ACHN (cell line): Measurements from ENCODE around the gene RAB1B.
A peak's percentile ranks its signal among the peaks of the same experiment; 100 is the strongest.
"Not testable (repeated sequence)": the region's sequence is repeated elsewhere in the genome, so short reads cannot be mapped to it uniquely, and the experiment has no call there.

ENCODE experiments used
- DNase-seq: peaks from one replicate; pipeline ENCODE4 v3.0.0-alpha.2; 2015
- in situ Hi-C: cut with HindIII; loops from 2 replicates; pipeline ENCODE4 v1.10.0; 2017; ENCODE audit warnings: low sequenced_read_pairs, low pct_ligation_motif_present, low pct_unique_long_range_greater_than_20kb

Gene RAB1B

DNA sequence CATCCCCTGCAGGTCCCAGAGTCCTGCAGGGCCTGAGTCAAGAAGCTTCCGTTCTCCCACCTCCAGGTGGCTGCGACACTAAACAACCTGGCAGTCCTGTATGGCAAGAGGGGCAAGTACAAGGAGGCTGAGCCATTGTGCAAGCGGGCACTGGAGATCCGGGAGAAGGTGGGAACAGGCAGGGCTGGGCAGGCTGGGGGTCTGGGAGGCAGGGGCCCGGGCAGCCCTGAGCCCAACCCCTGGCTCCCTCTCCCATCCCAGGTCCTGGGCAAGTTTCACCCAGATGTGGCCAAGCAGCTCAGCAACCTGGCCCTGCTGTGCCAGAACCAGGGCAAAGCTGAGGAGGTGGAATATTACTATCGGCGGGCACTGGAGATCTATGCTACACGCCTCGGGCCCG lies 4.7 kb upstream of the RAB1B start:
- no peak for DNase-seq
- in situ Hi-C loops = no loop called here

DNA sequence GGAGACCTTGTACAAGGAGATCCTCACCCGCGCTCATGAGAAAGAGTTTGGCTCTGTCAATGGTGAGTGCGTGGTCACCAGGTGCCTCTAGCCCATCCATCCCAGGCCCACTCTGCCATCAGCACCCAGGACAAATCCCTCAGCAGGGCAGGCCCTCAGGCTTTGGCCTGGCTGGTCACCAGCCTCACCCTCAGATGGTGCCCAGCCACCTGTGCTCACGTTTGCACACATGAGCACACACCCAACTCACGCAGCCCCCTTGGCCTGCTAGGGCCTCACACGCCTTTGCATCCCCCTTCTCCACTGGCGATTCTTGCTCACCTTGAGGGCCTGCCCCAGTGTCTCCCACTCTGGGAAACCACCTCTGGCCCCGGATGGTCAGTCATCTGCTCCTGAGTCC lies 4.1 kb upstream of the RAB1B start:
- in situ Hi-C loops = no loop called here
- DNase-seq = no peak

DNA sequence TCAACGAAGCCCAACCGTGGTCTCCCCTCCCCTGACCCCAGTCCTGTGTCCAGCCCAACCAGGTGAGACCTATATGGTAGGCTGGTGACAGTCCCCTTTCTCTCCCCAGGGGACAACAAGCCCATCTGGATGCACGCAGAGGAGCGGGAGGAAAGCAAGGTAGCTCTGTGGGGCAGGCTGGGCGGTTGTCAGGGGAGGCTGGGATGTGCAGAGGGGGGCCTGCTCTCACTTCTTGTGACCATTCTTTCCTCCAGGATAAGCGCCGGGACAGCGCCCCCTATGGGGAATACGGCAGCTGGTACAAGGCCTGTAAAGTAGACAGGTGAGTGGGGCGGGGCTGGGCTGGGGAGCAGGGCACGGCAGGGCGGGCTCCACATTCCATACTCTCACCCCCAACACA lies 3.5 kb upstream of the RAB1B start:
- in situ Hi-C loops = no loop called here
- DNase-seq = no peak

DNA sequence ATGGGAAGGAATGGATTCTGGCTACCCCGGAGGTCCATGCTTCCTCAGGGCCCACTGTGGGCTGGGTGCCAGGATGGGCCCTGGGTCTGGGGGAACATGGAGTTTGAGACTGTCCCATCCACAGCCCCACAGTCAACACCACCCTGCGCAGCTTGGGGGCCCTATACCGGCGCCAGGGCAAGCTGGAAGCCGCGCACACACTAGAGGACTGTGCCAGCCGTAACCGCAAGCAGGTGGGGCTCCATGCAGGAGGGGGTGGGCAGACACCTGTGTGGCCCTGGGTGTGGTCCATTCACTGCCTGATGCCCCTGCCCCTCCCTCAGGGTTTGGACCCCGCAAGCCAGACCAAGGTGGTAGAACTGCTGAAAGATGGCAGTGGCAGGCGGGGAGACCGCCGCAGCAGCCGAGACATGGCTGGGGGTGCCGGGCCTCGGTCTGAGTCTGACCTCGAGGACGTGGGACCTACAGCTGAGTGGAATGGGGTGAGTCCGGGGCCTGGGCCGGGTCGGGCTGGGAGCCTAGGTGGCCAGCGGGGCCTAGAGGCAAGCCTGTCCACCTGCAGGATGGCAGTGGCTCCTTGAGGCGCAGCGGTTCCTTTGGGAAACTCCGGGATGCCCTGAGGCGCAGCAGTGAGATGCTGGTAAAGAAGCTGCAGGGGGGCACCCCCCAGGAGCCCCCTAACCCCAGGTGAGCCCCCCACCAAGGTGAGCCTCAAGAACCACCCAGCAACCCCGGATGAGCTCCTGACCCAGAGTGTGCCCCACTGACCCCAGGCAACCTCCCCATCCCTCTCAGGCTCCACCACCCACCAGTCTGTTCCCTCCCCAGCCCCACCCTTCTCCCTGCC lies 2.7 kb upstream of the RAB1B start:
- in situ Hi-C loops = no loop called here
- no peak for DNase-seq

DNA sequence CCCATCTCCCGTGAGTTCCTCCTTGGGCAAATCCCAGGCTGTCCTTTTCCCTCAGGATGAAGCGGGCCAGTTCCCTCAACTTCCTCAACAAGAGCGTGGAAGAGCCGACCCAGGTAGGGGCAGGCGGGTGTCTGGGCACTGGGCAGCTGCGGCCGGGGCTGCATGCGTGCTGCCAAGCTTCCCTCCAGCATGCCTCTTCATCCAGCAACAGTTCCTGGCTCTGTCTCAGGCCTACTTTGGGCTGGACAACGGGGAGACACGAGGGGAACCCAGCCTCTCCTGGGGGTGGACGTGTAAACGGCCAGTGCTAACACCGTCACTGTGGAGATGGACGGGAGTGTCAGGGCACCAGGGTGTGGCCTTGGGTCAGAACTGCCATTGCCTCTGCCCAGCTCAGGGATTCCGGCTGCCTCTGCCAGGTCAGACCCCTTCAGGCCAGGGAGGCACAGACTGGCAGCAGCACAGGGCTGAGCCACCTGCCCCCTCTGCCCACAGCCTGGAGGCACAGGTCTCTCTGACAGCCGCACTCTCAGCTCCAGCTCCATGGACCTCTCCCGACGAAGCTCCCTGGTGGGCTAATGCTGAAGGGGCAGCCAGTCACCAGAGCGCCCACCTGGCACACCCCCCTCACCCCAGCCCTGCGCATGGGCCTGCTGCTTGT lies 1.9 kb upstream of the RAB1B start:
- DNase-seq = no peak
- in situ Hi-C loops = no loop called here

DNA sequence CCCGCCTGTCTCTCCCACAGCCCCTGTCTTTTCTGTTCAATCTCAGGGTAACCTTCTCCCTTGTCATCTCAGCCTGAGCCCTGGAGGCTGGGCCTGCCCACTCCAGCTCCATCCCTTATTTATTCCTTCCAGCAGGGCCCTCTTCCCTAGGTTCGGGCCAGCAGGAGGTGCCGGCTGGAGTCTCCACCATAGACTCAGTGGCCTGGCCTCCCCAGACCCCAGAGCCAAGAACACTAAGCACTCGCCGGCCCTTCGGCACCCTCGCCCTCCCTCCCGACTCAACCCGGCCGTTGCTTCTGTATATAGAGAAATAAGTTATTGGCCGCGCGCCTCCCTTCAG lies 1.4 kb upstream of the RAB1B start:
- DNase-seq = no peak
- in situ Hi-C loops = no loop called here

DNA sequence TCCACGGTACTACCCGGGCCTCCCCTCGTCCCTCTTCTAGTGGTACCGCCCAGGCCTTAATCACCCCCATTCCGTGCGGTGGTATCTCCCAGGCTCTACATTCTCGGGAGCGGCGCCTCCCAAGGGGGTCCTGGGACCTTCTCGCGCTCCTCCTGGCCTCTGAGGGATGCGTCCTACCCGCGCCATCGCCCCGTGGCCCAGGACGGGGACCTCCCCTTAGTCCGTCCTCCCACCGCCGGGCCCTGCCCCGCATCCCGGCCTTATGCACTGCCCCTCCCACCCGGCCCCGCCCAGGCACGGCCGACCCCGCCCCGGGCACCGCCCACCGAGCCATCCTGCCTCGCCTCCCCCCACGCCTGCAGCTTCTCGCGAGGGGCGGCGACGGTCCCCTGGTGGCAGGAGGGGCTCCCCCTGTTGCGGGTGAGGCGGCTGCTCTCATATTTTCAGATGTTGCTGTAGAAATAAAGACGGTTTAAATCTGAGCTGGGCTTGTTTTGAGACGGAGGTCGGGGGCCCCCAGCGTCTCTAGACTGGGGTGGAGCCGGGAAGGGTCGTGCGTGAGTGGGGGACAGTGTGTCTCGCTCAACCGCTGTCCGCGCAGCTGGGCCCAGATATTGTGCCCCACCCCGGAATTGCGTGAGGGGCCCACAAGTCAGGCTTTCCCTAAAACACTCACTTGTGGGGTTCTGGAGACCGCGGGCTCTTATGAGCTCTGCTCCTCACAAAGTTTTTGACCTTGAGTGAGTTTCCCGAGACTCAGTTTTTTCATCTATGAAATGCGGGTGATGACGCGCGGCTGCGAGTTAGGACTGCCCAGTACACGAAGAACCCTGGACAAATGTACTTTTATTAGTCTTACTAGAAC lies 828 bp upstream of the RAB1B start:
- DNase-seq = peak; percentile 77
- in situ Hi-C loops = no loop called here

DNA sequence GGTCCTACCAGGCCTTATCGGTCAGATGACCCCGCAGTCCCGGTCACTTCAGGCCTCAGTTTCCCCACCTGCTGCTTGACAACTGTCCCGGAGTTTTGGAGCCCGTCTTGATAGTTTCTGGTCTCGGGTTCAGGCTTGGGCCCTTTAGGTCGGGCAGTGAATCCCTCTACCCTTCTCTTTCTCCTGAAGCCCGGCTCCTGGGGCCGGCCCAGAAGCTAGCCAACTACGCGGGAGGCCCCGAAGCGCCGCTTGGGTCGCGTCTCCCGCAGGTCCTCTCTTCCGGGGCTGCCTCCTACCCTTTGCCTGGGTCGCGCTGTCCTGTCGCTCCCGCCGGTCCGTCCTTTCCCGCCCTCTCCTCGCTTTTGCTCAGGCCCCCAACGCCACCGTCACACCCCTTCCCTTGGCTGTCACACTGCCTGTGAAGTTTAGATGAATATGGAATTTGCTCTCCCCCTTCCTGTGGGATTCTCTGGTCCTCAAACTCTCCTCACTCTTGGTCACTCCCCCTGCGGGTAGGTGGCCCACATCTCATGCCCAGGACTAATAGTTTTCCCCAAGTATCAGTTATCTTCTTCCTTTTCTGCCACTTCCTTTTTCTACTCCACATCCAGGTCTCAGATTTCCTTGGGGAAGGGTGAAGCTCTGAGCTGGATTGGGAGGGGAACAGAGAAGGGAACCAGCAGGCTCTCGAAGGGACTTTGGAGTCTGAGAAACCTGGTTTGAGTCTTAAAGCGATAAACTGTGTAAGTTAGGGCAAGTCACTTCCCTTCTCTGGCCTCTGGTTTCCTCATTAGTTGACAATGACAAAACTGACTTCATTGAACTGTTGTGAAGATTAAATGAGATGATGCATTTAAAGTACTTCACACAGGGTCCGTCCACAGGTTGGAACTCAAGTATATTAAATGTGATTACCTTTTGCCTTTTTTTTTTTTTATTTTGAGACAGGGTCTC lies 790 bp downstream of the RAB1B start:
- in situ Hi-C loops = no loop called here
- DNase-seq = peak; percentile 45

DNA sequence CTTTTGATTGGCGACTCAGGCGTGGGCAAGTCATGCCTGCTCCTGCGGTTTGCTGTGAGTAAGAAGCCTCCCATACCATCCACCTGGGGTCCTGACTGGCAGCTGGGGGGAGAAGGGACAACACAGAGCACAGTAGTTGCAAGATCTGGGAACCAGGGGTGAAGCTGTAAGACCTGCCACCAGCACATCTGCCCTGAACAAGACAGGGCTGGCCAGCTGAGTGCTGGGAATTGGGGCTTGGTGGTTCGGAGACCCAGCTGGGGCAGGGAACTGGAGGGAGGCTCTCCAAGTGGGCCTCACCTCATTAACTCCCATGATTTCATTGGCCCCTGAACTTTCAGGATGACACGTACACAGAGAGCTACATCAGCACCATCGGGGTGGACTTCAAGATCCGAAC lies 3.4 kb downstream of the RAB1B start:
- in situ Hi-C loops = no loop called here

DNA sequence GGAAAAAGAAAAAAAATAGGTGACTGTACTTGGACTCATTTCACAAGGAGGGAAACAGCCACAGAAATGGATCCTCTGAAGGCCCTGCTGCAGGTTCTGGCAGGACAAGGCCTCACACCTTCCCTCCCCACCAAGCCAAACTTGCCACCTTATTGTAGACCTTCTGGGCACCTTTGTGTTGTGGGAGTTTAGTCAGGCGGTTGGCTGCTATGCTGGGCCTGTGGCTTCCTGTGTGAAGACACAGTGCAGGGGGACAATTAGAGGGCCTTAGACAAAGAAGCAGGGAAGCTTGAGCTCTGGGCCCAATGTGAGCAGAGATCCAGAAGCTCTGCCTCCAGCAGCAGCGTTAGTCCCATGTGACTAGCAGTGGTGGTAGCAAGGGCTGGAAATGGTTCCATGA lies 4.2 kb downstream of the RAB1B start:
- no peak for DNase-seq
- in situ Hi-C loops = no loop called here

More for the DNA sequence above, 3.4 kb downstream of the RAB1B start:
- no peak for DNase-seq

DNA sequence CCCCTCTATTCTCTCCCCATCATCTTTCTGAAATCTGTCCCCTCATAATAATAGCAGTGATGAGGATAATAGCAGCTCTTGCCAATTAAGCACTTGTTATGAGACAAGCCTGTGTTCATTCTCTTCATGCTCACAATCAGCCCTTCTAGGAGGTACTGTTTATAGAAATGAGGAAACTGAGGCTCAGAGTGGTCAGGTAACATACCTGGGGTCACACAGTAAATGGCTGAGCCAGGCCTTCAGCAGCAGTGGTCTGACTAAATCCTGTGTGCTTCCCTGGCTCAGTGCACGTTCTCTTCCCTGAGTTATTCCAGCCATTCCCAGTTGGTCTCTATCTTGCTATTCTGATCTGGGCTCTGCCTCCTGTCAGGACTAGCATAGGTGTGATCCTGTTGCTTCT lies 5.8 kb downstream of the RAB1B start:
- in situ Hi-C loops = no loop called here
- DNase-seq = no peak

DNA sequence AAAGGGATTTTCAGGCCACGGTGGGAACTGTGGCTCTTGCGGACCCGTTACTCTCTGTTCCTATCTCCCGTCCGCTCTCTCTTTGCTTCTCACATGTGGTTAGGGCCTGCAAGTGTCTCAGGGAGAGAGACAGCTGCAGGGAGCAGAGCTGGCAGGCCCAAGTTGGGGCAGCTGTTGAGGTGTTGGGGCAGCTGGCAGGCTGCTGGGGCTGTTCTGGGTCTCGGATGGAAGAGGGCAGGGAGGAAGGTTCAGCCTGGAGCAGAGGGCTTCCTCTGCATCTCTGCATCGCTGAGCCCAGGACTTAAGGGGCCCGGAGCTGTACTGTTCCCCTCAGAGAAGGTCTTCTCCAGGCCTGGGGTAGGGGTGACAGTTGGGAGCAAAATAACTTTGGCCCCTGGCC lies 7.0 kb downstream of the RAB1B start:
- no peak for DNase-seq
- in situ Hi-C loops = no loop called here

DNA sequence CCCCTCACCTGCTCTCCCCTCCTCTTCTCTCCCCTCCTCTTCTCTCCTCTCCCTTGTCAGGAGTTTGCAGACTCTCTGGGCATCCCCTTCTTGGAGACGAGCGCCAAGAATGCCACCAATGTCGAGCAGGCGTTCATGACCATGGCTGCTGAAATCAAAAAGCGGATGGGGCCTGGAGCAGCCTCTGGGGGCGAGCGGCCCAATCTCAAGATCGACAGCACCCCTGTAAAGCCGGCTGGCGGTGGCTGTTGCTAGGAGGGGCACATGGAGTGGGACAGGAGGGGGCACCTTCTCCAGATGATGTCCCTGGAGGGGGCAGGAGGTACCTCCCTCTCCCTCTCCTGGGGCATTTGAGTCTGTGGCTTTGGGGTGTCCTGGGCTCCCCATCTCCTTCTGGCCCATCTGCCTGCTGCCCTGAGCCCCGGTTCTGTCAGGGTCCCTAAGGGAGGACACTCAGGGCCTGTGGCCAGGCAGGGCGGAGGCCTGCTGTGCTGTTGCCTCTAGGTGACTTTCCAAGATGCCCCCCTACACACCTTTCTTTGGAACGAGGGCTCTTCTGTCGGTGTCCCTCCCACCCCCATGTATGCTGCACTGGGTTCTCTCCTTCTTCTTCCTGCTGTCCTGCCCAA lies 7.7 kb downstream of the RAB1B start:
- DNase-seq = no peak
- in situ Hi-C loops = no loop called here

DNA sequence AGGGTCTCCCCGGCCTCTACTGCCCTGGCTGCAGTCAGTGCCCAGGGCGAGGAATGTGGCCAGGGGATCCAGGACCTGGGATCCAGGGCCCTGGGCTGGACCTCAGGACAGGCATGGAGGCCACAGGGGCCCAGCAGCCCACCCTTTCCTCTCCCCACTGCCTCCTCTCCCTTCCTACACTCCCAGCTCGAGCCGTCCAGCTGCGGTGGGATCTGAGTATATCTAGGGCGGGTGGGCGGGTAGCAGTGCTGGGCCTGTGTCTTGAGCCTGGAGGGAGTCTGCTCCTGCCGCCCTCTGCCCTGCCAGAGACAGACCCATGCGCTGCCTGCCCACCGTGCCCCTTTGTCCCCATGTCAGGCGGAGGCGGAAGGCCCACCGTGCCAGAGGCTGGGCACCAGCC lies 8.2 kb downstream of the RAB1B start:
- in situ Hi-C loops, DNase-seq: not testable (repeated sequence)

DNA sequence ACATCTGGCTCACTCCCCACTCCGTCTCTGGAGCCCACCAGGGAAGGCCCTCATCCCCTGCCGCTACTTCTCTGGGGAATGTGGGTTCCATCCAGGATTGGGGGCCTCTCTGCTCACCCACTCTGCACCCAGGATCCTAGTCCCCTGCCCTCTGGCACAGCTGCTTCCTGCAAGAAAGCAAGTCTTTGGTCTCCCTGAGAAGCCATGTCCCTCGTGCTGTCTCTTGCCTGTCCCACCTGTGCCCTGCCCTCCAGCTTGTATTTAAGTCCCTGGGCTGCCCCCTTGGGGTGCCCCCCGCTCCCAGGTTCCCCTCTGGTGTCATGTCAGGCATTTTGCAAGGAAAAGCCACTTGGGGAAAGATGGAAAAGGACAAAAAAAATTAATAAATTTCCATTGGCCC lies 8.6 kb downstream of the RAB1B start:
- in situ Hi-C loops, DNase-seq: not testable (repeated sequence)

DNA sequence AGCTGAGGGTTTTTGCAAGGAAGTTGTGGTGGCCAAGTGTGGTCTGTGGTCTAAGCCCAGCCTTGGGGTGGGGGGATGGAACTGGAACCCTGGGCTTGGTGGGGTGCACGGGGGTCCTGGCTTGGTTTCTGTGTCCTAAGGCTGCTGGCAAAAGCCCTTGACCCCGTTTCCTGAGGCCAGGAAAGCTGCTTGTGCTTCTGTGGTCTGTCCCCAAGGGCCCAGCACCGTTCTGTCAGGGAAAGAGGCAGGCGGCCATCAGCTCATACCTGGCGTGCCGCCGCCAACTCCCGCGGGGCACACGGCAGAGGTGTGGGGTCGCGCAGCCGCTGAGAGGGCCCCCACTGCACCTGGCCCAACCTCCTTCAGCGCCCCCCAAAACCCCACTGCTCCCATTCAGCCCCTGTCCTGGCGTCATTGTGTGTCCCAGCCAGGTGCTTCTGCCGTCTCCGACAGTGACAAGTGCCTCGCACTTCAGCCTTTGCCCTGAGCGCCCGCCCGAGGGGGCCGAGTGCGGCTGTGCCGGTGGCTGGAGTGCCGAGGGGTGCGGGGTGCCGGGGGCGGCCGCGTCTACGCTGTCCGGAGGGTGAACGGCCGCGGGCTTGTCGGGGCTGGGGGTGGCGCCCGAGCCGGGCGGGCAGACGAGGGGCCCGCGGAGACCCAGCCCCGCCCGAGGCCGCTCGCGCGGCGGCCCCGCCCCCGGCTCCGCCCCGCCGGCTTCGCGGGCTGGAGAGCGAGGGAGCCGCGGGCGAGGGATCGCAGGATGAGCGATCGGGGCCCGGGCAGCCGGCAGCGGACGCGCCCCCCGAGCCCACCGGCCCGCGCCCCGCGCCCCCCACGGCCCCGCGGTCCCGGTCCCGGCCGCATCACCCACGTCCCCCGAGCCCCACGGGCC lies 9.3 kb downstream of the RAB1B start, which contains the start of gene CNIH2:
TSS of gene CNIH2 (plus strand) at position 705 of the 892 bp plus-strand sequence. CDS start 282 bp downstream, outside the sequence.
- in situ Hi-C loops = no loop called here
- peak; percentile 15 for DNase-seq
